Embryonic facial prominence (tissue), 1 donor: ENCODE results near the gene TLK2.

Experiments
- DNase-seq: peaks from one replicate; pipeline ENCODE4 v3.0.0-alpha.2; 2016; ENCODE audit errors: extremely low spot score

TLK2 gene

GRCh38 chr17:62628831-62629555 is 150.4 kb downstream of the TLK2 start:
- no peak for DNase-seq

- DNase-seq = no peak
Observed at GRCh38 chr17:62629556-62630364, 151.1 kb downstream of the TLK2 start.

- DNase-seq = no peak
Observed at GRCh38 chr17:62630365-62631085, 151.9 kb downstream of the TLK2 start.

GRCh38 chr17:62631086-62631935 is 152.7 kb downstream of the TLK2 start:
- no peak for DNase-seq

- no peak for DNase-seq
Observed at GRCh38 chr17:62631936-62632924, 153.6 kb downstream of the TLK2 start.

GRCh38 chr17:62637809-62638208 is 159.2 kb downstream of the TLK2 start:
- no peak for DNase-seq

- no peak for DNase-seq
Observed at GRCh38 chr17:62641153-62641552, 162.5 kb downstream of the TLK2 start.

- no peak for DNase-seq
Observed at GRCh38 chr17:62641951-62642350, 163.3 kb downstream of the TLK2 start.

GRCh38 chr17:62643496-62643895 is 164.9 kb downstream of the TLK2 start:
- DNase-seq = no peak

GRCh38 chr17:62644487-62645173 is 166.0 kb downstream of the TLK2 start:
- DNase-seq = no peak

- no peak for DNase-seq
Observed at GRCh38 chr17:62648251-62648955, 169.8 kb downstream of the TLK2 start.

GRCh38 chr17:62648956-62649294 is 170.3 kb downstream of the TLK2 start:
- no peak for DNase-seq

GRCh38 chr17:62649570-62649969 is 170.9 kb downstream of the TLK2 start:
- DNase-seq = no peak

GRCh38 chr17:62650587-62650986 is 172.0 kb downstream of the TLK2 start:
- no peak for DNase-seq

GRCh38 chr17:62652251-62653001 is 173.8 kb downstream of the TLK2 start:
- DNase-seq = no peak

GRCh38 chr17:62653002-62653825 is 174.6 kb downstream of the TLK2 start:
- DNase-seq = no peak
